ENCODE data around the gene TAF4.
"Not testable (repeated sequence)": the region's sequence is repeated elsewhere in the genome, so short reads cannot be mapped to it uniquely, and the experiment has no call there.

Gene TAF4

GRCh38 chr20:62056377-62056776 lies 9.3 kb downstream of the TAF4 start:
- H3K9me3 ChIP-seq (ENCODE audit: control insufficient read depth, insufficient read depth, low read length) = no peaks in the 10 kb centered on the region
- no peaks in the 10 kb centered on the region for H3K4me1 ChIP-seq (ENCODE audit: insufficient read depth, low read length)
- H3K9ac ChIP-seq (ENCODE audit: low read depth, low read length) = no peak overlapping the region
- no peaks in the 10 kb centered on the region for H3K36me3 ChIP-seq (ENCODE audit: insufficient read depth, low read length)

GRCh38 chr20:62055862-62056115 lies 9.9 kb downstream of the TAF4 start:
- H3K9ac ChIP-seq (ENCODE audit: low read depth, low read length); H3K9me3 ChIP-seq (ENCODE audit: control insufficient read depth, insufficient read depth, low read length); H3K4me1 ChIP-seq (ENCODE audit: insufficient read depth, low read length); H3K36me3 ChIP-seq (ENCODE audit: insufficient read depth, low read length): not testable (repeated sequence)

- Histone ChIP-seq H3K9ac (ENCODE audit: low read depth, low read length) (no peak overlapping the region), H3K36me3 (ENCODE audit: insufficient read depth, low read length) (no peaks in the 10 kb centered on the region), H3K9me3 (ENCODE audit: control insufficient read depth, insufficient read depth, low read length) (no peaks in the 10 kb centered on the region), H3K4me1 (ENCODE audit: insufficient read depth, low read length) (no peaks in the 10 kb centered on the region)
Observed at GRCh38 chr20:62055106-62055861, 10.4 kb downstream of the TAF4 start.

GRCh38 chr20:62054451-62054953 lies 11.2 kb downstream of the TAF4 start:
- Histone ChIP-seq H3K9ac (ENCODE audit: low read depth, low read length) (no peak overlapping the region), H3K9me3 (ENCODE audit: control insufficient read depth, insufficient read depth, low read length) (no peaks in the 10 kb centered on the region), H3K4me1 (ENCODE audit: insufficient read depth, low read length) (no peaks in the 10 kb centered on the region), H3K36me3 (ENCODE audit: insufficient read depth, low read length) (no peaks in the 10 kb centered on the region)

- Histone ChIP-seq H3K36me3 (ENCODE audit: insufficient read depth, low read length) (no peaks in the 10 kb centered on the region), H3K9ac (ENCODE audit: low read depth, low read length) (no peak overlapping the region), H3K4me1 (ENCODE audit: insufficient read depth, low read length) (no peaks in the 10 kb centered on the region), H3K9me3 (ENCODE audit: control insufficient read depth, insufficient read depth, low read length) (no peaks in the 10 kb centered on the region)
Observed at GRCh38 chr20:62053465-62054196, 12.1 kb downstream of the TAF4 start.

- no peaks in the 10 kb centered on the region for H3K9me3 ChIP-seq (ENCODE audit: control insufficient read depth, insufficient read depth, low read length)
- no peaks in the 10 kb centered on the region for H3K4me1 ChIP-seq (ENCODE audit: insufficient read depth, low read length)
- H3K9ac ChIP-seq (ENCODE audit: low read depth, low read length) = no peak overlapping the region
- H3K36me3 ChIP-seq (ENCODE audit: insufficient read depth, low read length) = no peaks in the 10 kb centered on the region
Observed at GRCh38 chr20:62052842-62053464, 12.7 kb downstream of the TAF4 start.

- no peaks in the 10 kb centered on the region for H3K4me1 ChIP-seq (ENCODE audit: insufficient read depth, low read length)
- H3K36me3 ChIP-seq (ENCODE audit: insufficient read depth, low read length) = no peaks in the 10 kb centered on the region
- no peaks in the 10 kb centered on the region for H3K9me3 ChIP-seq (ENCODE audit: control insufficient read depth, insufficient read depth, low read length)
- H3K9ac ChIP-seq (ENCODE audit: low read depth, low read length) = no peak overlapping the region
Observed at GRCh38 chr20:62052336-62052841, 13.3 kb downstream of the TAF4 start.

GRCh38 chr20:62051546-62052255 lies 14.0 kb downstream of the TAF4 start:
- no peak overlapping the region for H3K9ac ChIP-seq (ENCODE audit: low read depth, low read length)
- H3K36me3 ChIP-seq (ENCODE audit: insufficient read depth, low read length) = no peaks in the 10 kb centered on the region
- no peaks in the 10 kb centered on the region for H3K9me3 ChIP-seq (ENCODE audit: control insufficient read depth, insufficient read depth, low read length)
- no peaks in the 10 kb centered on the region; the same call in 1 of the 2 replicates for H3K4me1 ChIP-seq (ENCODE audit: insufficient read depth, low read length)

GRCh38 chr20:62051144-62051543 lies 14.5 kb downstream of the TAF4 start:
- H3K9ac ChIP-seq (ENCODE audit: low read depth, low read length) = no peak overlapping the region
- H3K4me1 ChIP-seq (ENCODE audit: insufficient read depth, low read length) = no peaks in the 10 kb centered on the region; the same call in 1 of the 2 replicates
- H3K36me3 ChIP-seq (ENCODE audit: insufficient read depth, low read length) = no peaks in the 10 kb centered on the region
- H3K9me3 ChIP-seq (ENCODE audit: control insufficient read depth, insufficient read depth, low read length) = no peaks in the 10 kb centered on the region

GRCh38 chr20:62050166-62051120 lies 15.2 kb downstream of the TAF4 start:
- Histone ChIP-seq H3K36me3 (ENCODE audit: insufficient read depth, low read length) (no peaks in the 10 kb centered on the region), H3K9me3 (ENCODE audit: control insufficient read depth, insufficient read depth, low read length) (no peaks in the 10 kb centered on the region), H3K9ac (ENCODE audit: low read depth, low read length) (no peak overlapping the region), H3K4me1 (ENCODE audit: insufficient read depth, low read length) (peaks cover 3% of the 10 kb centered on the region; the same call in 1 of the 2 replicates)

GRCh38 chr20:62049342-62050165 lies 16.1 kb downstream of the TAF4 start:
- Histone ChIP-seq H3K36me3 (ENCODE audit: insufficient read depth, low read length) (no peaks in the 10 kb centered on the region), H3K9me3 (ENCODE audit: control insufficient read depth, insufficient read depth, low read length) (no peaks in the 10 kb centered on the region), H3K4me1 (ENCODE audit: insufficient read depth, low read length) (peaks cover 7% of the 10 kb centered on the region), H3K9ac (ENCODE audit: low read depth, low read length) (no peak overlapping the region)

GRCh38 chr20:62048821-62049291 lies 16.8 kb downstream of the TAF4 start:
- Histone ChIP-seq H3K36me3 (ENCODE audit: insufficient read depth, low read length) (no peaks in the 10 kb centered on the region), H3K9me3 (ENCODE audit: control insufficient read depth, insufficient read depth, low read length) (no peaks in the 10 kb centered on the region), H3K9ac (ENCODE audit: low read depth, low read length) (no peak overlapping the region), H3K4me1 (ENCODE audit: insufficient read depth, low read length) (peaks cover 7% of the 10 kb centered on the region)

- H3K9ac ChIP-seq (ENCODE audit: low read depth, low read length) = no peak overlapping the region
- no peaks in the 10 kb centered on the region for H3K9me3 ChIP-seq (ENCODE audit: control insufficient read depth, insufficient read depth, low read length)
- H3K36me3 ChIP-seq (ENCODE audit: insufficient read depth, low read length) = no peaks in the 10 kb centered on the region
- peaks cover 7% of the 10 kb centered on the region for H3K4me1 ChIP-seq (ENCODE audit: insufficient read depth, low read length)
Observed at GRCh38 chr20:62048346-62048761, 17.3 kb downstream of the TAF4 start.

All from ES-I3 (cell line).